Astrocyte (in vitro differentiated cells and primary cell): ENCODE data around the gene RNF144A. TPM values are rescaled to one million over a fixed set of nuclear protein-coding genes. Genes with fewer than 3 reads are reported as not detected.

Experiments
- DNase-seq: peaks from one replicate; pipeline ENCODE4 v3.0.0-alpha.2; 2010; ENCODE audit warnings: low read depth
- FAIRE-seq: peaks from 2 replicates; lab custom pipeline; 2011; peaks lifted over from hg19 to GRCh38; lab: Jason Lieb, UNC
- H2AFZ ChIP-seq: 2 replicates; pipeline ENCODE4 v1.6.0; 2012; ENCODE audit warnings: low read depth, low read length, inconsistent platforms
- H3K27ac ChIP-seq: 2 replicates; pipeline ENCODE4 v1.5.1; 2011; ENCODE audit warnings: low read depth, low read length, inconsistent platforms
- H3K27me3 ChIP-seq: 2 replicates; pipeline ENCODE4 v1.6.0; 2011; ENCODE audit warnings: low read length, inconsistent platforms; ENCODE audit not compliant: insufficient read depth
- H3K36me3 ChIP-seq: 2 replicates; pipeline ENCODE4 v1.5.1; 2011; ENCODE audit warnings: low read length, inconsistent platforms; ENCODE audit not compliant: insufficient read depth
- H3K4me1 ChIP-seq: 2 replicates; pipeline ENCODE4 v1.5.1; 2011; ENCODE audit warnings: low read length, inconsistent platforms; ENCODE audit not compliant: insufficient read depth
- H3K4me2 ChIP-seq: 2 replicates; pipeline ENCODE4 v1.6.0; 2012; ENCODE audit warnings: low read length, inconsistent platforms
- H3K4me3 ChIP-seq: 2 replicates; pipeline ENCODE4 v1.5.1; 2011; ENCODE audit warnings: low read depth, mild to moderate bottlenecking, low read length, inconsistent platforms; ENCODE audit not compliant: insufficient read depth
- H3K79me2 ChIP-seq: 2 replicates; pipeline ENCODE4 v1.6.0; 2012; ENCODE audit warnings: mild to moderate bottlenecking, low read length, inconsistent platforms; ENCODE audit not compliant: insufficient read depth
- H3K9ac ChIP-seq: 2 replicates; pipeline ENCODE4 v1.6.0; 2012; ENCODE audit warnings: mild to moderate bottlenecking, low read length, inconsistent platforms
- H3K9me3 ChIP-seq: 2 replicates; pipeline ENCODE4 v1.5.1; 2012; ENCODE audit warnings: low read depth, mild to moderate bottlenecking, low read length, inconsistent platforms; ENCODE audit not compliant: insufficient read depth
- H4K20me1 ChIP-seq: 2 replicates; pipeline ENCODE4 v1.6.0; 2012; ENCODE audit warnings: low read length, inconsistent platforms; ENCODE audit not compliant: insufficient read depth
- H3K27ac Mint-ChIP-seq: one replicate; pipeline ENCODE4 v1.8.0; 2021; ENCODE audit warnings: mild to moderate bottlenecking, mixed read lengths; ENCODE audit not compliant: unreplicated experiment
- H3K27me3 Mint-ChIP-seq: one replicate; pipeline ENCODE4 v1.8.0; 2021; ENCODE audit warnings: low read depth, mixed read lengths; ENCODE audit not compliant: unreplicated experiment
- H3K36me3 Mint-ChIP-seq: one replicate; pipeline ENCODE4 v1.8.0; 2021; ENCODE audit warnings: low read depth, mixed read lengths; ENCODE audit not compliant: unreplicated experiment
- H3K4me1 Mint-ChIP-seq: one replicate; pipeline ENCODE4 v1.8.0; 2021; ENCODE audit warnings: low read depth, mixed read lengths; ENCODE audit not compliant: unreplicated experiment
- H3K4me3 Mint-ChIP-seq: one replicate; pipeline ENCODE4 v1.8.0; 2021; ENCODE audit warnings: mild to moderate bottlenecking, moderate library complexity, mixed read lengths; ENCODE audit not compliant: unreplicated experiment
- H3K9me3 Mint-ChIP-seq: one replicate; pipeline ENCODE4 v1.8.0; 2021; ENCODE audit warnings: mild to moderate bottlenecking, mixed read lengths; ENCODE audit not compliant: unreplicated experiment
- EZH2 ChIP-seq: IDR thresholded peaks from 2 replicates; pipeline ENCODE4 v1.6.1; 2012; ENCODE audit warnings: mild to moderate bottlenecking, low read length, inconsistent platforms; ENCODE audit not compliant: insufficient read depth
- total RNA-seq: library from RNA; stranded (reverse); gene quantifications from 2 replicates; pipeline ENCODE4 v1.2.1, GENCODE V29; 2021
- TF ChIP-seq, protein P1 (sequence below): IDR thresholded peaks from 2 replicates; pipeline ENCODE4 v1.5.1; 2011; ENCODE audit warnings: low read depth, mild to moderate bottlenecking, inconsistent platforms, low read length, moderate library complexity; ENCODE audit not compliant: insufficient read depth

The RNF144A gene
- total RNA-seq, 1 donor from 2014 or later, result 4.9 TPM

DNA sequence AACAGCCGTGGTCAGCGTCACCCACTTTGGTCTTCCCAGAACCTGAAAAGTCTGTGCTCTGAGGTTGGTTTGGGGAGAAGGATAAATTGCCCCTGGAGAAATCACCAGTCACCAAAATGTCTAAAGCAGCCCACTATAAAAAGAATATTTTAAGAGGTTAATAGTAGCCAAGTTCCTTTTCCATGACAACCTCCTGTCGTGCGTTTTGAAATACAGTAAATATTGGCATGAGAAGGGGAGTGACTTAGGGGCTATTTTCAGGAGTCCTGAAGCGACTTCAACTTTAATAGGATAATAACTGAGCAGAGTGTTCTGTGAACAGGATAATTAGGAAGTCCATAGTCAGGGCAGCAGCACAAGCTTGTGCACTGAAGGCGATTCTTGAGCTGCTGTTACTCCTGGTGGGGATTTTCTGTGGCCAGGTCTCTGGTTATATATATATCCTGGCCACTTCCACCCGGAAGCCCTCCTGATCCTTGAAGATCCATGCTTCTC lies 49.3 kb downstream of the RNF144A start:
- Histone ChIP-seq H3K27me3 (peaks cover 2% of the 10 kb centered on the region), H3K4me3 (no peak overlapping the region), H3K4me2 (no peak overlapping the region), H4K20me1 (no peaks in the 10 kb centered on the region), H3K9ac (no peak overlapping the region), H3K36me3 (no peaks in the 10 kb centered on the region), H2AFZ (no peak overlapping the region), H3K27ac (no peak overlapping the region), H3K79me2 (no peaks in the 10 kb centered on the region), H3K4me1 (no peaks in the 10 kb centered on the region), H3K9me3 (no peaks in the 10 kb centered on the region)
- peaks cover 6% of the 10 kb centered on the region for H3K4me1 Mint-ChIP-seq
- no peak overlapping the region for H3K4me3 Mint-ChIP-seq
- peaks cover 6% of the 10 kb centered on the region for H3K9me3 Mint-ChIP-seq
- peaks cover 3% of the 10 kb centered on the region for H3K36me3 Mint-ChIP-seq
- no peak overlapping the region for H3K27ac Mint-ChIP-seq
- H3K27me3 Mint-ChIP-seq, result peaks cover 3% of the 10 kb centered on the region
- TF ChIP-seq, protein P1, sequence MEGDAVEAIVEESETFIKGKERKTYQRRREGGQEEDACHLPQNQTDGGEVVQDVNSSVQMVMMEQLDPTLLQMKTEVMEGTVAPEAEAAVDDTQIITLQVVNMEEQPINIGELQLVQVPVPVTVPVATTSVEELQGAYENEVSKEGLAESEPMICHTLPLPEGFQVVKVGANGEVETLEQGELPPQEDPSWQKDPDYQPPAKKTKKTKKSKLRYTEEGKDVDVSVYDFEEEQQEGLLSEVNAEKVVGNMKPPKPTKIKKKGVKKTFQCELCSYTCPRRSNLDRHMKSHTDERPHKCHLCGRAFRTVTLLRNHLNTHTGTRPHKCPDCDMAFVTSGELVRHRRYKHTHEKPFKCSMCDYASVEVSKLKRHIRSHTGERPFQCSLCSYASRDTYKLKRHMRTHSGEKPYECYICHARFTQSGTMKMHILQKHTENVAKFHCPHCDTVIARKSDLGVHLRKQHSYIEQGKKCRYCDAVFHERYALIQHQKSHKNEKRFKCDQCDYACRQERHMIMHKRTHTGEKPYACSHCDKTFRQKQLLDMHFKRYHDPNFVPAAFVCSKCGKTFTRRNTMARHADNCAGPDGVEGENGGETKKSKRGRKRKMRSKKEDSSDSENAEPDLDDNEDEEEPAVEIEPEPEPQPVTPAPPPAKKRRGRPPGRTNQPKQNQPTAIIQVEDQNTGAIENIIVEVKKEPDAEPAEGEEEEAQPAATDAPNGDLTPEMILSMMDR, result no peak
- TF ChIP-seq EZH2, result no peak
- FAIRE-seq (no peak), DNase-seq (no peak)

DNA sequence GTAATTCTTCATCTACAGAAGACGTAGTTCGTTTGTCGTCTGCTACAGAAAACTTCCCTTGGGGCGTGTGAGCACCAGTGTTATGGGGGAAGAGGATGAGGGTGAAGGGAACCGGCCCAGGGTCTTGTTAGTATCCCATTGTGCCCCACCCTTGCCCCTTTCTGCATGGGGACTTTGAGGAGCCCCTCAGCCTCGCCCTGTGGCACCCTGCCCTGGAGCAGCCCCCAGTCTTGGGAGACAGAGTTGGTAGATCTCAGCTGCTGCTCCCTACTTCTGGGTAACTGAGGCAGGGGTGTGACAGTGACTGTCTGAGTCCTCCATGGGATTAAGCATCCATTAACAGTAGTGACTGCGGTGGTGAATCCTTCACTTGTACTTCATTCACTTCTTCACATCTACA lies 50.1 kb downstream of the RNF144A start:
- Histone ChIP-seq H3K27ac (no peak overlapping the region), H2AFZ (no peak overlapping the region), H3K9me3 (no peaks in the 10 kb centered on the region), H3K36me3 (no peaks in the 10 kb centered on the region), H3K27me3 (peaks cover 2% of the 10 kb centered on the region), H3K79me2 (no peaks in the 10 kb centered on the region), H4K20me1 (no peaks in the 10 kb centered on the region), H3K4me3 (no peak overlapping the region), H3K4me1 (no peaks in the 10 kb centered on the region), H3K9ac (no peak overlapping the region), H3K4me2 (no peak overlapping the region)
- H3K9me3 Mint-ChIP-seq, result peaks cover 6% of the 10 kb centered on the region
- no peak overlapping the region for H3K4me3 Mint-ChIP-seq
- TF ChIP-seq, protein P1, result no peak
- TF ChIP-seq EZH2, result no peak
- H3K27ac Mint-ChIP-seq, result no peak overlapping the region
- H3K27me3 Mint-ChIP-seq, result peaks cover 3% of the 10 kb centered on the region
- peaks cover 3% of the 10 kb centered on the region for H3K36me3 Mint-ChIP-seq
- peaks cover 6% of the 10 kb centered on the region for H3K4me1 Mint-ChIP-seq
- FAIRE-seq (no peak), DNase-seq (no peak)

DNA sequence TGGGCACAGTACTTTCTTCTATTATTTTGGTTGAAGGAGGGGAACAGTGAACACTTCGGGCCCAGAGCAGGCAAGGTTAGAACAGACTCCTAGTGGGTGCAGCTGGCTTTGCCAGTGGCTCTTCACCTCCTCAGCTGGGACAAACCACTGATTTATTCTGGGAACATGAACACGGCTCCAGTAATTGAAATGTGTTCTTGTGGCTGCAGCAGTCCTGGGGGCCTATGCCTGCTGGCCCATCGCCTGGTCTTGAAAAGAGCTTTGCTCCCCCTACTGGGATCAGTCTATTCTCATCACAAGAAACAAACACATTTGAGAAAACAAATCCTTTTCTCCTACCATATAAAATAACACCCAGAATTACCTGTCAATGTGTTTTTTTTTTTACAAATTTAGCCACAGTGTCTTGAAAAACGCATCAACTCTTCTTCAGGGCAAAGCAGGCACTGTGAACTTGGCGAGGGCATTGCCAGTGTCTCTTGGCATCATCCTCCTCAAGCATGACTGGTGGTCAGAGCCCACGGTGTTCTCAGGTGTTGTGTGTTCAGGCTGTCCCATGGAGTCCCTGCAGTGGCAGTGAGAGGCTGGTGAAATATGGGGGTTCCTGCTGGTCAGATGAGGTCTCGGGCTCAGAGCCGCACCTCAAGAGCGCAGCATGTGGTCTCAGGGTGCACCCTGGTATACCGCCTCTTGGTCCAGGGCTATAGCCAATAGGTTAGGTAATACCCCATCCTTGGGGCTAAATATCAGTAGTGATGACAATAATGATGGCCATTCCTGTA lies 51.3 kb downstream of the RNF144A start:
- Histone ChIP-seq H3K4me3 (no peak overlapping the region), H3K36me3 (no peaks in the 10 kb centered on the region), H3K27me3 (peaks cover 2% of the 10 kb centered on the region), H3K27ac (no peak overlapping the region), H3K79me2 (no peaks in the 10 kb centered on the region), H3K9ac (no peak overlapping the region), H2AFZ (no peak overlapping the region), H3K4me1 (no peaks in the 10 kb centered on the region), H3K4me2 (no peak overlapping the region), H3K9me3 (no peaks in the 10 kb centered on the region), H4K20me1 (no peaks in the 10 kb centered on the region)
- H3K9me3 Mint-ChIP-seq, result peaks cover 6% of the 10 kb centered on the region
- TF ChIP-seq, protein P1, result no peak
- TF ChIP-seq EZH2, result no peak
- H3K4me1 Mint-ChIP-seq, result peaks cover 6% of the 10 kb centered on the region
- H3K36me3 Mint-ChIP-seq, result peaks cover 3% of the 10 kb centered on the region
- H3K27me3 Mint-ChIP-seq, result peaks cover 3% of the 10 kb centered on the region
- no peak overlapping the region for H3K4me3 Mint-ChIP-seq
- no peak overlapping the region for H3K27ac Mint-ChIP-seq
- DNase-seq, result peak; percentile 30
- no peak for FAIRE-seq
